ENCODE measurements around the gene ADPRHL1.

GRCh38 chr13:113460064-113460555, 6.8 kb upstream of the ADPRHL1 start:
- TF ChIP-seq CTCF (conservative IDR thresholded peaks at IDR 0.05) (no peak), EZH2 (IDR thresholded peaks at IDR 0.05; ENCODE audit: low read depth) (no peak)
